ENCODE measurements around the gene PDE4DIP.
"Not testable (repeated sequence)": the region's sequence is repeated elsewhere in the genome, so short reads cannot be mapped to it uniquely, and the experiment has no call there.

Gene PDE4DIP

GRCh38 chr1:148921047-148921446 lies 76.8 kb downstream of the PDE4DIP start:
- DNase-seq (ENCODE audit: low read depth) = not testable (repeated sequence)

DNA sequence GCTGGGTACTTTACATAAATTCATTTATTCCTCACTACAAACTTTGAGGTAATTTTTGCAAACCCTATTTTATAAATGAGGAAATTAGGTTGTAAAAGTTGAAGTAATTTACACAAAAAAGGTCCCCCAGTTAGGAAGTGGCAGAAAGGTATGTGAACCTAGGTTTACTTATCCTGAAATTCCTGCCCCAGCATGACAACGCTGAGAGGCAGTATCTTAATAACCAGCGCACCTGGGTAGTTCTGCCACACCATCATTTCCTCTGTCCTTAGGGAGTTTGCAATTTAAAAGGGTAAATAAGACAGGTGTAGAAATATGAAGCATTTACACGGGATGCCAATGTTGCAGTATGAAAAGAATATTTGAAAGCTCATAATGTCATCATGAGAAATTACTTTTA lies 79.6 kb downstream of the PDE4DIP start:
- not testable (repeated sequence) for DNase-seq (ENCODE audit: low read depth)

DNA sequence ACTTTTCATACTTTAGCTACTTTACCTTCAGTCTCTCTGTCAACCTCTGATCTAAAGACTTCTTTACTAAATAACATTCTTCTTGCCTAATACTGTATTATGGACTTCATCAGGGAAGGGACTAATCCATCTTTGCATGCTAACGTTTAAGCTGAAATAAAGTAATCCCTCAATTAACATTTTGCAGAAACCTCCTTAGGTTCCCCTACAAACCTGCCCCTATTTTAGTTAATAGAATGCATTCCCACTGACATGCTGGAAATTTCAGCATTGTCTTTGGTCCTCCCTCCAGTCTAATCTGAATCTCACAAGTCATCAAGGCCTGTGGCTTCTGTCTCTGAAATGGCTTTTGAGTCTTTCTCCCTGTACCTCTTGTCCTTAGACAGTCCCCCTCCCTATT lies 83.4 kb downstream of the PDE4DIP start:
- DNase-seq (ENCODE audit: low read depth) = not testable (repeated sequence)

DNA sequence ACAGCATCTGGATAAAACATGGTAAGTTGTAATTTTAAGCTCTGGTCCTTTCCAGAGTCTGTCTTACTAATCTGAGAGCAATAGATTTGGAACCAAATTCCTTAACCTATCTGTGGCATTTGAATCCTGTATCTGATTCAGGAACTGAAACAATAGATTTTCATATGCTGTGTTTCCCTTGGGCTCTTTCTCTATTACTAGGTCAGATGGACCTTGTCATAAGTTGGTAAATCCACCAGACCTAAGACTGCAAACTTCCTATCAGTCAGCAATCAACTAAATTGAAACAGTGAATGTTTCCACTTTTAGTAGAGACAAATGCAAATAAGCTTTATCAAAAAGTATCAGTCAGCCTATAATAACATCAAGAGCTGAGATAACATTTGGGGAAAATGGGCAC lies 85.0 kb downstream of the PDE4DIP start:
- DNase-seq (ENCODE audit: low read depth) = not testable (repeated sequence)

- DNase-seq (ENCODE audit: low read depth) = not testable (repeated sequence)
Observed at GRCh38 chr1:148935381-148936002, 91.3 kb downstream of the PDE4DIP start.

DNA sequence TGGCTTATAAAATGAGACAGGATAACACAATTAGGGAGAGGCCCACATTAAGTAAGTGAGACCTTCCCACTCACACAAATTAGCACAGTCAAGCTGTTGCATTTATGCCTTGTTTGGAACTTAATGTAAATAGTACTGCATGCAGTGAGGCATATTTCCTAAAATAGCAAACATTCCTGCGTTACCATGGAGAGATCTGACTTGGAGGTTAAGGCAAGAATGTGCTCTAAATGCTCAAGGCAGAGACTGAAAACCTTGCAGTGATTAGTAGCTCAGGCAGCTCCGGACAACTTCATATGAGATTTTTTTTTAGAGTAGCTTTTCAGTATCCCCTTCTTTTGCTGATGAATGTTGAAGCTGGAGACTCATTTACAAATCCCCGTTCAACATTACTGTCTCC lies 98.7 kb downstream of the PDE4DIP start:
- not testable (repeated sequence) for DNase-seq (ENCODE audit: low read depth)

DNA sequence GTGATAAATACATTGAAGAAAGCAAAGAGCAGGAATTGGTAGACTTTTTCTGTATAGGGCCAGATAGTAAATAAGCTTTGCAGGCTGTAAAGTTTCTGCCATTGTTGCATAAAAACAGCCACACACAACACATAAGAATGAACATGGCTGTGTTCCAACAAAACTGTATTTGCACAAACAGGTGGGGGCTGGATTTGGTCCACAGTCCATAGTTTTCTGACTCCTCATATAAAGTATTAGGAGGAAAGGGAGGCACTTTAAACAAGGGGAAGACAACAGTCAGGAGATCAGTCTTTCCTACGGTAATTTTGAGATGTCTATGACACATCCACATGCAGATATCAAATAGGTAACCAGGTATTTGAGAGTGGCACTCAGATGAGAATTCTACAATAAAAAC lies 100.9 kb downstream of the PDE4DIP start:
- not testable (repeated sequence) for DNase-seq (ENCODE audit: low read depth)

DNA sequence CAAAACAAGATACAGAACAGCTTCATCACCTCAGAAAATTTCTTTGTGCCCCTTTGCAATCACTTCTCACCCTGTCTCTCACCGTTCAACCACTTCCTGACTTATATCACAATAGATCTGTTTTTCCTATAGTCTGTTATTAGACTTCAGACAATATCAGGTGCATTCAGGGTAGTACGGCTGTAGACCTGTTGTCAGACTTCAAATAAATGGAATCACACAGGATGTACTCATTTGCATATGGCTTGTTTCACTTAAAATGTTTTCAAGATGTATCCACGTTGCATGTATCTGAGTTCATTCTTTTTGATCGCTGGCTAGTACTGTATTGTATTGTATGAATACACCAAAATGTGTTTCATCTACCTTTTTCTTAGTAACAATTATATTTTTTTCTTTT lies 104.5 kb downstream of the PDE4DIP start:
- not testable (repeated sequence) for DNase-seq (ENCODE audit: low read depth)

- DNase-seq (ENCODE audit: low read depth) = peak; percentile 80
Observed at GRCh38 chr1:148951336-148952227, 107.4 kb downstream of the PDE4DIP start.

- not testable (repeated sequence) for DNase-seq (ENCODE audit: low read depth)
Observed at GRCh38 chr1:148952253-148952937, 108.2 kb downstream of the PDE4DIP start.

DNA sequence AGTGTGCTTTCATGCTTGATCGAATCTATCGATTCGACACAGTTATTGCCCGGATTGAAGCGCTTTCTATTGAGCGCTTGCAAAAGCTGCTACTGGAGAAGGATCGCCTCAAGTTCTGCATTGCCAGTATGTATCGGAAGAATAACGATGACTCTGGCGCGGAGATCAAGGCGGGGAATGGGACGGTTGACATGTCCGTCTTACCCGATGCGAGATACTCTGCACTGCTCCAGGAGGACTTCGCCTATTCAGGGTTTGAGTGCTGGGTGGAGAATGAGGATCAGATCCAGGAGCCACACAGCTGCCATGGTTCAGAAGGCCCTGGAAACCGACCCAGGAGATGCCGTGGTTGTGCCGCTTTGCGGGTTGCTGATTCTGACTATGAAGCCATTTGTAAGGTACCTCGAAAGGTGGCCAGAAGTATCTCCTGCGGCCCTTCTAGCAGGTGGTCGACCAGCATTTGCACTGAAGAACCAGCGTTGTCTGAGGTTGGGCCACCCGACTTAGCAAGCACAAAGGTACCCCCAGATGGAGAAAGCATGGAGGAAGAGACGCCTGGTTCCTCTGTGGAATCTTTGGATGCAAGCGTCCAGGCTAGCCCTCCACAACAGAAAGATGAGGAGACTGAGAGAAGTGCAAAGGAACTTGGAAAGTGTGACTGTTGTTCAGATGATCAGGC lies 108.8 kb downstream of the PDE4DIP start:
- DNase-seq (ENCODE audit: low read depth) = peak; percentile 6

DNA sequence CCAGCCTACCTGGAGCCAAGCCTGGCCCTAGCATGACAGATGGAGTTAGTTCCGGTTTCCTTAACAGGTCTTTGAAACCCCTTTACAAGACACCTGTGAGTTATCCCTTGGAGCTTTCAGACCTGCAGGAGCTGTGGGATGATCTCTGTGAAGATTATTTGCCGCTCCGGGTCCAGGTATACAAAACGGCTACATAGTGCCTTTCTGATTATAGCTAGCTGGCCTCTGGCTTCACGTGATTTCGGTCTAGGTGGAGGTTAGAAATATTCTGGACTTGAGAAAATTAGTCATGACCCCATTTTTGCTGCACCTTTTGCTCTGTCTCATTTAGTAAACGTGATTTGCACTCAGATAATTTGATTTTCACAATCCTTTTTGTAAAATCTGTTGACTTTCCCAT lies 109.5 kb downstream of the PDE4DIP start:
- not testable (repeated sequence) for DNase-seq (ENCODE audit: low read depth)

- DNase-seq (ENCODE audit: low read depth) = not testable (repeated sequence)
Observed at GRCh38 chr1:148958343-148958742, 114.1 kb downstream of the PDE4DIP start.

- DNase-seq (ENCODE audit: low read depth) = not testable (repeated sequence)
Observed at GRCh38 chr1:148960212-148961000, 116.2 kb downstream of the PDE4DIP start.

DNA sequence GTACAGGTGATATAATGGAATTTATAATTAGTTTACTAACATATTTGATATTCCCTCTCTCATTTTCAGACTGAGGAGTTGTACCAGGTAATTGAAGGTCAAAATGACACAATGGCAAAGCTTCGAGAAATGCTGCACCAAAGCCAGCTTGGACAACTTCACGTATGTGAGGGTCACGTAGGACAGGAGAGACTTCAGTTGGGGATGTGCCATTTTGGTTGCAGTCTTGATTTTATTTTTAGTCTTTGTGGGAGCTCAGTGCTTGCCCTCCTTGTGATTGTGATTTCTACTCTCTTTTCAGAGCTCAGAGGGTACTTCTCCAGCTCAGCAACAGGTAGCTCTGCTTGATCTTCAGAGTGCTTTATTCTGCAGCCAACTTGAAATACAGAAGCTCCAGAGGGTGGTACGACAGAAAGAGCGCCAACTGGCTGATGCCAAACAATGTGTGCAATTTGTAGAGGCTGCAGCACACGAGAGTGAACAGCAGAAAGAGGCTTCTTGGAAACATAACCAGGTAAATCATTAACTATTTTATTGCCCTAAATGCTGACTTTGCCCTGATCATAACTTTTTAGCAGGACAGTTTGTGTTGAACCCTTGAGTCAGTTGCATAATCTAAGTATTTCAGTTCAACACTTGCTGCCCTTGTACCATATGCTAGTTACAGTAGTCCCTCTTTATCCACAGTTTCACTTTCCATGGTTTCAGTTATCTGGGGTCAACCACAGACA lies 118.1 kb downstream of the PDE4DIP start:
- not testable (repeated sequence) for DNase-seq (ENCODE audit: low read depth)

DNA sequence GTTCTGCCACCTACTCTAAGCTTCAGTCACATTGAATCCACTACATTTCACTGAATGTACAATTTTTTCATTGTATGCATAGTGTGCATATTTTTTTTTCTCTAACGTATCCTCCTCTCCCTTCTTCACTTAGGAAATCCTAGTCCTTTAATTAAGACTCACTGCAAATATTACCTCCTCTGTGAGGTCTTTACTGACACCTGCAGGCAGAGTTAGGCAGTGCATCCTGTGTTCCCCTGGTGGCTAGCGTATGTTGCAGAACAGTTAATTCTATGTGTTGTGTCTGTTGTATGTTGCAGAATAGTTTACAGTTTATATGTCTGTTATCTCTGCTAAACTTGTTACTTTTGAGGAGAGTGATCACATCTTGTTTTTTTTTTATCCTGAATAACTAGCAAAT lies 121.9 kb downstream of the PDE4DIP start:
- DNase-seq (ENCODE audit: low read depth) = not testable (repeated sequence)

DNA sequence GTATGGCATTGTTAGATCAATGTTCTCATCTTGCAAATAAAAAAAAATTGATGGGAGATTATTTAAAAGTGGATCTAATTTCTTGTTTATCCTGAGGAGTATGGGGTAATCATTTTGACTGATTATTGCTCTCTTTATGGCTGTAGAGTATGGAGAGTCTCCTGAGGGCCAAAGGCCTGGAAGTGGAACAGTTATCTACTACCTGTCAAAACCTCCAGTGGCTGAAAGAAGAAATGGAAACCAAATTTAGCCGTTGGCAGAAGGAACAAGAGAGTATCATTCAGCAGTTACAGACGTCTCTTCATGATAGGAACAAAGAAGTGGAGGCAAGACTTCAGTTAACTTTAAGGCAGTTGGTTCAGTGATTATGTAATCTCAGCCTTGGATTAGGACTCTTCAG lies 123.4 kb downstream of the PDE4DIP start:
- DNase-seq (ENCODE audit: low read depth) = not testable (repeated sequence)

- not testable (repeated sequence) for DNase-seq (ENCODE audit: low read depth)
Observed at GRCh38 chr1:148968682-148969081, 124.5 kb downstream of the PDE4DIP start.

DNA sequence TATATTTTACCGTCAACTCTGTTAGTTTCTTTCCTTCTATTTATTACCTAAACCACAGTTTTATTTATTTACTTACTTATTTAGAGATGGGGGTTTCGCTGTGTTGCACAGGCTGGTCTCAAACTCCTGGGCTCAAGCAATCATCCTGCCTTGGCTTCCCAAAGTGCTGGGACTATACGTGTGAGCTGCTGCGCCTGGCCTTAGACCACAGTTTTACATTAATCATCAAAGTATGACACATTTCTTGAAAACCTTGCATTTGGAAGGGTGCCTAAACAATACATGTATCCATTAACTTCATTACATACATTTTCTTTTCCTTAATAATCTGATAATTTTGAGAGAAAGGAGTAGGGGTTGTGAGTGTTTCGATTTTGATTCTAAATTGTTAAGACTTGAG lies 124.9 kb downstream of the PDE4DIP start:
- DNase-seq (ENCODE audit: low read depth) = not testable (repeated sequence)

DNA sequence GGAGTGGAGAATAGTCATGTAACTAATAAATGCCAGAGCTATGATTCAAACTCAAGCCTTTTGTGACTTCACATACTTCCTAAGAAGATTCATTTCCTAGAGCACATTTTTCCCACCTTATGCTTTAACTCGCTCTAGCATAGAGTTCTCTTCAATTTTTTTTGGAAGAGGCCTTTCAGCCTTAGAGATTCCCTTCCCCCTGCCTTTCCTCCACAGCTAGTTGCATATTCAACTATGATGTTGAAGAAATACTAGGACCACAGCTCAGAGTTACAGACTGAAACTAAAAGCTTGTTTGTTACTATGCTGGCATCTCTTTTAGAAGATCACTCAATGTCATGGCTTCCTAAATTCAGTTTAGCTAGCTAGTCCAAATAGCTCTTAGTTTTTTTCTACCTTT lies 131.2 kb downstream of the PDE4DIP start:
- not testable (repeated sequence) for DNase-seq (ENCODE audit: low read depth)

Measured in fibroblast of gingiva (primary cell).